ENCODE measurements around the gene DISP2. TPM values are rescaled to one million over a fixed set of nuclear protein-coding genes. Genes with fewer than 3 reads are reported as not detected.

The DISP2 gene, protein sequence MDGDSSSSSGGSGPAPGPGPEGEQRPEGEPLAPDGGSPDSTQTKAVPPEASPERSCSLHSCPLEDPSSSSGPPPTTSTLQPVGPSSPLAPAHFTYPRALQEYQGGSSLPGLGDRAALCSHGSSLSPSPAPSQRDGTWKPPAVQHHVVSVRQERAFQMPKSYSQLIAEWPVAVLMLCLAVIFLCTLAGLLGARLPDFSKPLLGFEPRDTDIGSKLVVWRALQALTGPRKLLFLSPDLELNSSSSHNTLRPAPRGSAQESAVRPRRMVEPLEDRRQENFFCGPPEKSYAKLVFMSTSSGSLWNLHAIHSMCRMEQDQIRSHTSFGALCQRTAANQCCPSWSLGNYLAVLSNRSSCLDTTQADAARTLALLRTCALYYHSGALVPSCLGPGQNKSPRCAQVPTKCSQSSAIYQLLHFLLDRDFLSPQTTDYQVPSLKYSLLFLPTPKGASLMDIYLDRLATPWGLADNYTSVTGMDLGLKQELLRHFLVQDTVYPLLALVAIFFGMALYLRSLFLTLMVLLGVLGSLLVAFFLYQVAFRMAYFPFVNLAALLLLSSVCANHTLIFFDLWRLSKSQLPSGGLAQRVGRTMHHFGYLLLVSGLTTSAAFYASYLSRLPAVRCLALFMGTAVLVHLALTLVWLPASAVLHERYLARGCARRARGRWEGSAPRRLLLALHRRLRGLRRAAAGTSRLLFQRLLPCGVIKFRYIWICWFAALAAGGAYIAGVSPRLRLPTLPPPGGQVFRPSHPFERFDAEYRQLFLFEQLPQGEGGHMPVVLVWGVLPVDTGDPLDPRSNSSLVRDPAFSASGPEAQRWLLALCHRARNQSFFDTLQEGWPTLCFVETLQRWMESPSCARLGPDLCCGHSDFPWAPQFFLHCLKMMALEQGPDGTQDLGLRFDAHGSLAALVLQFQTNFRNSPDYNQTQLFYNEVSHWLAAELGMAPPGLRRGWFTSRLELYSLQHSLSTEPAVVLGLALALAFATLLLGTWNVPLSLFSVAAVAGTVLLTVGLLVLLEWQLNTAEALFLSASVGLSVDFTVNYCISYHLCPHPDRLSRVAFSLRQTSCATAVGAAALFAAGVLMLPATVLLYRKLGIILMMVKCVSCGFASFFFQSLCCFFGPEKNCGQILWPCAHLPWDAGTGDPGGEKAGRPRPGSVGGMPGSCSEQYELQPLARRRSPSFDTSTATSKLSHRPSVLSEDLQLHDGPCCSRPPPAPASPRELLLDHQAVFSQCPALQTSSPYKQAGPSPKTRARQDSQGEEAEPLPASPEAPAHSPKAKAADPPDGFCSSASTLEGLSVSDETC (N-terminal part only)
- total RNA-seq = 0.02 and 0.54 TPM in 2 replicates

DNA sequence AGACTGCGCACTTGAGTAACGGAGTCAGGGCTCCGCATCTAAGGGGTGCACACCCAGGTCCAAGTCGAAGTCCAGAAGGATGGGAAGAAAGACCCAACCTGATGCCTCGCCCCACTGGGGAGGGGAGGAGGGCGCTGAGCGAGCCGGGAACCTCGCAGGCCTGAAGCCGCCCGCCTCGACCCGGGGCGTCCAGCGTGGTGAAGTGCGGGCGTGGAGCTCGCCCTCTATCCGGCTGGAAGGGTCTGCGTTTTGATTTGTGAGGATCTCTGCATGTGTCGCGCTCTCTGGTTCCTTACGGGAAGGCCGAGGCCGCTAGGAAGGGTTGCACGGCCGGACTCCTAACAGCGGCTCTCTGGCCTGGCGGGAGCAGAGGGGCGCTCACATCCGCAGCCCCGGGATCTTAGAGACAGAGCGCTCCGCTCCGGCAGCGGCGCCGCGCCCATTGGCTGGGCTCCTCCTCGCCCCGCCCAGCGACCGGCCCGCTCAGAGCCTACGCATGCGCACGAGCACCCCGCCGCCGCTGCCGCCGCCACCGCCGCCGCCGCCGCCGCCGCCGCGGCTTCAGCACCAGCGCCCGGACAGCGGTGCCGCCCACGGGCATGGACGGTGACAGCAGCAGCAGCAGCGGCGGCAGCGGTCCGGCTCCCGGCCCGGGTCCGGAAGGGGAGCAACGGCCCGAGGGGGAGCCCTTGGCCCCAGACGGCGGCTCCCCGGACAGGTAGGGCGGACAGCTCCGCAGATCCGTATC lies at the start of gene DISP2:
Gene DISP2 (plus strand): TSS at position 497 of the 748 bp plus-strand sequence. CDS start 103 bp downstream, at position 600.
- Mint-ChIP-seq H3K27ac (peak within 1 kb of the TSS; percentile 6), H3K4me3 (peak within 1 kb of the TSS; percentile 80), H3K27me3 (ENCODE audit: insufficient read depth) (peaks cover 29% of the 10 kb centered on the region), H3K4me1 (ENCODE audit: low read depth) (no peaks in the 10 kb centered on the region), H3K36me3 (ENCODE audit: low read depth) (no peaks in the 10 kb centered on the region), H3K9me3 (no peaks in the 10 kb centered on the region)
- intact Hi-C loops (cut with micrococcal nuclease) = loop anchor here (1.0 kb wide), 4 partner anchors 10 to 47 kb away; partner anchors contain the start of genes INAFM2, IVD and KNSTRN
- peak; percentile 82 for DNase-seq (ENCODE audit: low spot score)

DNA sequence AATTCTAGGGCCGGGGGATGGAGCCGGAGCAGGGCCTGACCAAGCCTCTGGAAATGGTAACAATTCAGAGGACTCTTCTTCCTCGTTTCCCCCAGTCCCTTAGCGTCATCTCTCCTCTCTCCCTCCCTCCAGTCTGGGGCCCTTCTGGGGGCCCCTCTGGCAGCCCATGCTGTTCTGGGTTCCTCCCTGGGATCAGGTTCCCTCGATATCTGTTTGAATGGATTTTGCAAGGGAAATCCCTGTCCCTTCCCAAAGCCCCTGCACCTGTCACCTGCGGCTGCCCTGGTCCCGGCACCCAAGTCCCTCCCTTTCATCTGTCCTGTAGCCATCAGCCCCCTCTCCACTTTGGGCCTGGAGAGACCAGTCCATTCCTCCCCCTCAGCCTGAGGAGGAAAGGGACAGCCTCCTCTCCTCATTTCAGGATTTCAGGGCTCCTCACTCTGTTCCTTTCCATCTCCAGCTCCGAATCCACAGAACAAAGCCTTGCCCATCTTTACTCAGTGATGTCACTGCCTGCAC lies 48.6 kb upstream of the DISP2 start:
- Mint-ChIP-seq H3K4me3 (peak overlapping the region; percentile 92), H3K36me3 (ENCODE audit: low read depth) (no peaks in the 10 kb centered on the region), H3K27me3 (ENCODE audit: insufficient read depth) (peaks cover 32% of the 10 kb centered on the region), H3K4me1 (ENCODE audit: low read depth) (peaks cover 37% of the 10 kb centered on the region), H3K27ac (peak overlapping the region; percentile 98), H3K9me3 (no peaks in the 10 kb centered on the region)
- intact Hi-C loops (cut with micrococcal nuclease) = no loop called here
- DNase-seq (ENCODE audit: low spot score) = no peak

DNA sequence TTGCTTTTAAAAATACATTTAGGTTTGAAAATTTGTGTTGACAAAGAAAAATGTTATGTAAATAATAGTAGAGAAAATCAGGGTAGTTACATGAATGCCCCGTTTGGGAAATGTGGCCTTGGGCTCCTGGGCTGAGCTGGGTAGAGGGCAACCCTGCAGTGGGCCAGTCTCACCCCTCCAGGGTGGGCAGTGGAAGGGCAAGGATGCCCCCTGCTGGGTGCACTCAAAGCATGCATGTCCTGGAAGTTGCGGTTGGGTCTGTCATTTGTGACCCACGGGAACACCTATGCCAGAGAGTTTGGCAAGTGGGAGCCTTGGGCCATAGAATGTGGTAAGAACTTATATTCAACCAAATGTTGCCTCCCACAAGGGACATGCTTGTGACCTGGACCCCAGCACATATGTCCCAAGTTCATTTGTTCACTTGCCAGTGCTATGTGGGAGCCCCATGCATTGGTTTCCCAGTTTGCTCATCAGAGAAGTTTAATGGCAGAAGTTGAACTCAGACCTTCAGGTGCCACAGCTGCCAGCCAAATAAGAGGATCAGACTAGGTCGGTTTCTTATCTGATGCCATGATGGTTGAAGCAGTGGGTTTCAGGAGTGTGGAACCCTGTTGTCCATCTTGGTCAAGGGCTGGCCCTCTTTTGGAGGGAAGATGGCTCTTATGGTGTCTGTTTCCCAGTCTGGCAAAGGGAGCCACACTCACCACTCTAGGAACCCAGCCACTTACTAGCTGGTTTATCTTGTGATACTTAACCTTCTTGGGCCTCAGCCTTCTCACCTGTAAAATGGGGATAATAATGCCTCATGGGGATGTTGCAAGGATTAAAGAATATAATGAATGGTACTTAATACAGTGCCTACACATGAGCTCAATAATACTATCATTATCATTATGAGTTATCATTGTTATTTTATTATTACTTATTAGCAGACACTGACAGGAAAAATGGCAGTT lies 47.7 kb upstream of the DISP2 start:
- peak; percentile 53 for DNase-seq (ENCODE audit: low spot score)
- intact Hi-C loops (cut with micrococcal nuclease) = loop anchor here (1.0 kb wide), 2 partner anchors 31 to 36 kb away; no protein-coding TSS in a partner anchor
- Mint-ChIP-seq H3K4me1 (ENCODE audit: low read depth) (peaks cover 34% of the 10 kb centered on the region), H3K27me3 (ENCODE audit: insufficient read depth) (peaks cover 38% of the 10 kb centered on the region), H3K9me3 (no peaks in the 10 kb centered on the region), H3K27ac (peak overlapping the region; percentile 98), H3K4me3 (peak overlapping the region; percentile 92), H3K36me3 (ENCODE audit: low read depth) (no peaks in the 10 kb centered on the region)

DNA sequence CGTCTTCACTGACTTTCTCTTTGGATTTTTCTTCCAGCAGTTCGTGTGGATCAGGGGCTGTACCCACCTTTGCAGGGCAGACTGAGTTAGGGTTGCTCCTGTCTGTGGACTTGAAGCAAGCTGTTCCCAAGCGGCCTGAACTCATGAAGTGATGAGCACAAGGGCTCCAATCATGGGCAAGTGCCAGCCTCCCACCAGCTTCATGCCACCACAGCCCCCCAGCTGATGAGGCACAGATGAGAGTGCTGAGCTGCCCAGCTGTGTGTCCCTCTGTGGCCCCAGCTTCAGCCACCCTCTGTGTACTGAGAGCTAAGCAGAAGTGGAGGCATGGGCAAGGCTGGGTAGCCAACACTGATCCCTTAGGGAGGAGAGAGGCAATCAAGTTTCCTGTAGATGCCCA lies 47.0 kb upstream of the DISP2 start:
- Mint-ChIP-seq H3K9me3 (no peaks in the 10 kb centered on the region), H3K4me1 (ENCODE audit: low read depth) (peaks cover 29% of the 10 kb centered on the region), H3K36me3 (ENCODE audit: low read depth) (no peaks in the 10 kb centered on the region), H3K4me3 (no peak overlapping the region), H3K27ac (no peak overlapping the region), H3K27me3 (ENCODE audit: insufficient read depth) (peaks cover 44% of the 10 kb centered on the region)
- intact Hi-C loops (cut with micrococcal nuclease) = loop anchor here (1.0 kb wide), 2 partner anchors 32 to 37 kb away; no protein-coding TSS in a partner anchor
- DNase-seq (ENCODE audit: low spot score) = no peak

DNA sequence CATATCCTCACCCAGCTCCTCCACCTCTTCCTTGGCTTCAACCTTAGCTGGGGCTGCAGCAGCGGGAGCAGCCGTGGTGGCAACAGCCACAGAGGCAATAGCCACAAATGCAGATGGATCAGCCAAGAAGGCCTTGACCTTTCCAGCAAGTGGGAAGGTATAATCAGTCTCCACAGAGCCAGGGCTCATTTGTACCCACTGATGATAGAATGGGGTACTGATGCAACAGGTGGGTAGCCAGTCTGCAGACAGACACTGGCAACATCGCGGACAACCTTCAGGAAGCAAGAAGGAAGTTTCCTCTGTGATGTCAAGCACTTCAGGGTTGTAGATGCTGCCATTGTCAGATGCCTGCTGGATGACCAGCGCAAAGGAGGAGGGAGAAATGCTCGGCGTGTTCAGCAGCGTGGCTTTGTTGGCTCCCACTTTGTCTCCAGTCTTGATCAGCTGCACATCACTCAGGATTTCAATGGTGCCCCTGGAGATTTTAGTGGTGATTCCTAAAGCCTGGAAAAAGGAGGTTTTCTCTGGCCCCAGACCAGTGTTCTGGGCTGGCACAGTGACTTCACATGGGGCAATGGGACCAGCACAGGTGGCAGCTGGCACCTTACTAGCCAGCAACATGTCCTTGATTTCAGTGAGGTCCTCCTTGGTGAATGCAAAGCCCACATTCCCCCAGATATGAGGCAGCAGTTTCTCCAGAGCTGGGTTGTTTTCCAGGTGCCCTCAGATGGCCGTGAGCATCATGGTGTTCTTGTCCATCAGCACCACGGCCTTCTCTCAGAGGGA lies 45.5 kb upstream of the DISP2 start:
- DNase-seq (ENCODE audit: low spot score) = no peak
- Mint-ChIP-seq H3K36me3 (ENCODE audit: low read depth) (no peaks in the 10 kb centered on the region), H3K27me3 (ENCODE audit: insufficient read depth) (peaks cover 52% of the 10 kb centered on the region), H3K4me3 (no peak overlapping the region), H3K4me1 (ENCODE audit: low read depth) (peaks cover 19% of the 10 kb centered on the region), H3K27ac (no peak overlapping the region), H3K9me3 (no peaks in the 10 kb centered on the region)
- intact Hi-C loops (cut with micrococcal nuclease) = no loop called here

DNA sequence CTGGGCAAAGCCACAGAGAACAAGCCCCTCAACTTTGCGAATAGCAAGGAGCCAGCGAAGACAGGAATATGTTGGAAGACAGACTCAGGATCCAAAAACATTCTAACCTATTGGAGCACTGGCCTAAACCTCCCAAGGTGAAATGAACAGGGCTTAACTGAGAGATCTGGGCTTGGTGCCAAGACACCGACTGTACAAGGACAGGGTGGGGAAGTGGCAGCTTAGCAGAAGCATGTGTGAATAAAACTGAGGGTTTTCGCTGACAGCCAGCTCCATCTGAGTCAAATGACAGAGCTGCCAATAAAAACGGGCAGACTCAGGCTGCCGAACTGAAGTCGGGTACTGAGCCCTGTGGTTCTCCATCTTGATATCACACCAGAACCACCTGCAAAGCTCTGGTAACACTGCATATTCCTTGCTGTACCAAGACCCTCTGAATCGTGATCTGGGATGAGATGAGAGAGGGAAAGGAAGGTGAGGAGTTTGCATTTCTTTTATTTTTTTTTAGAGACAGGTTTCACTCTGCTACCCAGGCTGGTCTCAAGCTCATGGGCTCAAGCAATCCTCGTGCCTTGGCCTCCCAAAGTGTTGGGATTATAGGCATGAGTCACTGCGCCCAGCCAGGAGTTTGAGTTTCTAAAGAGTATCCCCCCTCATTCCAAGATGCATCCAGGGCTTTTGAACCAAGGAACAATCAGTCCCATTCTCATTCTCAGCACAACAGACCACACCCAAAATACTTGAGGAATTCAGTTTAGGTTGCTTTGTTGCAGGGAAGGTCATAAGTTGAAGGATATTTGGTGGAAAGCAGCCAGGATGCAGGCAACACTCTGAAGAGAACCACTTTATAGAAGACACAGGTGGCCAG lies 44.3 kb upstream of the DISP2 start:
- Mint-ChIP-seq H3K27ac (no peak overlapping the region), H3K4me1 (ENCODE audit: low read depth) (peaks cover 13% of the 10 kb centered on the region), H3K4me3 (no peak overlapping the region), H3K9me3 (no peaks in the 10 kb centered on the region), H3K27me3 (ENCODE audit: insufficient read depth) (peaks cover 57% of the 10 kb centered on the region), H3K36me3 (ENCODE audit: low read depth) (no peaks in the 10 kb centered on the region)
- intact Hi-C loops (cut with micrococcal nuclease) = no loop called here
- DNase-seq (ENCODE audit: low spot score) = no peak

DNA sequence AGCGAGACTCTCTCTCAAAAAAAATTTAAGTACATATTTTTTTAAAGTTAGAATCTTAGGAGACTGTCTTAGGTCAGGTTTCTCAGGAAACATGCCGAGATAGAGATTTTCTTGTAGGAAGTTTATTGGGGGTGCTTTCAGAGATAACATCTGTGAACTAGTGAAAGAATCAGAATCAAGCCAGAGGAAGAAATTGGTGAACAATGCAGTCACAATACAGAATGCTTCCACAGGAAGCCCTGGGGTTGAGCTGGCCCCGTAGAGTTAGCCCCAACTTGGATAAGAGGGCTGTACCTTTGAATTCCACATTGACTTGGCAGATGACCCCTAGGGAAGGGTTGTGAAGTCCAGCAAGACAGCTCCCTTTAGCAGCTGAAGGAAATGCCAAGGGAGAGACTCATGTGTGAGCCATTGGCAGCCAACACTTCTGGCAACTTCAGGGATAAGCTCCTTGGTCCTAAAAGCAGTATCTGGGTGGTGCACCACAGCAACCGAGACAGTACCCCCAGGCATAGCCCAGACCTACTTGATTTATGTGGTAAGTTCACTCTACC lies 43.2 kb upstream of the DISP2 start:
- no peaks in the 10 kb centered on the region for H3K36me3 Mint-ChIP-seq (ENCODE audit: low read depth)
- no peak for DNase-seq (ENCODE audit: low spot score)
- H3K4me3 Mint-ChIP-seq = no peak overlapping the region
- H3K27ac Mint-ChIP-seq = no peak overlapping the region
- no peaks in the 10 kb centered on the region for H3K9me3 Mint-ChIP-seq
- intact Hi-C loops (cut with micrococcal nuclease) = no loop called here
- peaks cover 3% of the 10 kb centered on the region for H3K4me1 Mint-ChIP-seq (ENCODE audit: low read depth)
- H3K27me3 Mint-ChIP-seq (ENCODE audit: insufficient read depth) = peaks cover 57% of the 10 kb centered on the region

DNA sequence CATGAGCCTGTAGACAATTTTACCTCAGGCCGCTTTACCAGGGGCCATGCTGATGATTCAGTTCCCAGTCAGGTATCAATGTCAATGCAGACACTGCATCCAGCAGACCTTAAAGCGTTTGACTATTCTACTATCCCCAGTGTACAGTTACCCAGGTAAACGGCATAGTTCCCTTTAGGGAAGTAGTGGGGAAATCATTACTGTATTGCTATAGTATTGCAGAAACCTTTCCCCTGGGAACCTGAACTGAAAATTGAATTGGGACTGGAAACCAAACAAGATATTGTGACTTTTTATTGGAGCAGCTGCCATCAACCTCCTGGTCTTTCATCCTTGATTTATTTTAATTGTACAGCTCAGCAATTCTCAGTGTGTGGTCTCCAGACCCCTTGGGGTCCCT lies 41.1 kb upstream of the DISP2 start:
- Mint-ChIP-seq H3K9me3 (no peaks in the 10 kb centered on the region), H3K27me3 (ENCODE audit: insufficient read depth) (peaks cover 52% of the 10 kb centered on the region), H3K36me3 (ENCODE audit: low read depth) (no peaks in the 10 kb centered on the region), H3K4me1 (ENCODE audit: low read depth) (peaks cover 8% of the 10 kb centered on the region), H3K27ac (no peak overlapping the region), H3K4me3 (no peak overlapping the region)
- DNase-seq (ENCODE audit: low spot score) = no peak
- intact Hi-C loops (cut with micrococcal nuclease) = no loop called here

DNA sequence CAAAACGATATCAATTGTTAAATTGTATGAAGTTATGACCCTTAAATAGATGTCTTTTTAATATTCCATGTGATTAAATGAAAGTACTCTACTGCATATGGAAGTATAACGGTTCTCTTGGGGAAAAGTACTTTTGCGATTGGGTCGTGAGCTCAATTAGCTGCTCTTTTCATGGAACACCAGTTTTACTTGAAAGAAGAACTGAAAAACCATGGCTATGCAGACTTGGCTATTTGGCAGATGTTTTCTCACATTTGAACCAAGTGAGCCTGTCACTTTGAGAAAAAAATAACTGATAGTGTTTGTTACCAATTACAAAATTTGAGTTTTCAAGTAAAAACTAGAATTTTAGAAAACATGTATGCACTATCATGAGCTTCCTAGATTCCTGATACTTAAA lies 40.4 kb upstream of the DISP2 start:
- intact Hi-C loops (cut with micrococcal nuclease) = no loop called here
- H3K4me1 Mint-ChIP-seq (ENCODE audit: low read depth) = peaks cover 14% of the 10 kb centered on the region
- peaks cover 46% of the 10 kb centered on the region for H3K27me3 Mint-ChIP-seq (ENCODE audit: insufficient read depth)

More for the DNA sequence above, 40.4 kb upstream of the DISP2 start:
- DNase-seq (ENCODE audit: low spot score) = no peak
- Mint-ChIP-seq H3K36me3 (ENCODE audit: low read depth) (no peaks in the 10 kb centered on the region), H3K4me3 (no peak overlapping the region), H3K9me3 (no peaks in the 10 kb centered on the region), H3K27ac (no peak overlapping the region)
